K562 (cell line): Measurements from ENCODE around the gene SATB1. TPM values are rescaled to one million over a fixed set of nuclear protein-coding genes. Genes with fewer than 3 reads are reported as not detected.

Experiments
- ATAC-seq: fragments of 200-7000 bp; cut with Tn5 transposase; 3 replicates; pipeline ENCODE4 v1.9.1; 2020; ENCODE audit warnings: moderate library complexity
- BruUV-seq: library from RNA; stranded (reverse); fragments of 400-500 nt; replicated peaks from 2 replicates; lab custom pipeline; 2021; lab: Mats Ljungman, UMichigan
- CTCF ChIA-PET: fragments of 300-600 bp; formaldehyde crosslinking; extraction: SDS; loops from one replicate; lab custom pipeline; 2021; ENCODE audit warnings: low intra/inter-chr PET ratio; lab: Yijun Ruan, JAX
- POLR2A ChIA-PET: fragments of 300-600, 350-650 bp; sonication (Branson Sonifier 250); formaldehyde crosslinking; extraction: SDS; loops from one replicate; lab custom pipeline; 2021; ENCODE audit warnings: antibody characterized with exemption, inconsistent platforms; lab: Yijun Ruan, JAX
- DNase-seq, 4 experiments: peaks; one replicate each; pipeline versions ENCODE4 v3.0.0 to v3.0.0-alpha.2; 2011 to 2018; ENCODE audit warnings: low spot score in 3 of 4, mixed read lengths in 3 of 4; ENCODE audit errors: extremely low read depth in 1 of 4
- FAIRE-seq: peaks from 2 replicates; lab custom pipeline; 2011; peaks lifted over from hg19 to GRCh38; lab: Jason Lieb, UNC
- H2AFZ ChIP-seq: 2 replicates; pipeline ENCODE4 v1.6.0; 2011; ENCODE audit warnings: low read depth, low read length, control low read depth, inconsistent platforms
- H3K27ac ChIP-seq: fragments of 200-600 bp; 3 replicates; pipeline ENCODE4 v1.8.0; 2011; ENCODE audit warnings: low read depth, mild to moderate bottlenecking, control low read depth, inconsistent platforms, low read length, moderate library complexity, mixed read lengths; ENCODE audit errors: extremely low read depth
- H3K27me3 ChIP-seq, 2 experiments: fragments of 300-600 bp in 1 of 2; 2 replicates in 1 of 2; 3 replicates in 1 of 2; pipeline versions ENCODE4 v1.6.0 to v1.8.0; 2011; ENCODE audit warnings: inconsistent platforms in 2 of 2, low read length in 2 of 2, mild to moderate bottlenecking in 1 of 2, mixed read lengths in 1 of 2, moderate library complexity in 1 of 2; ENCODE audit not compliant: control insufficient read depth in 2 of 2, insufficient read depth in 2 of 2
- H3K36me3 ChIP-seq: fragments of 300-600 bp; 3 replicates; pipeline ENCODE4 v1.8.0; 2011; ENCODE audit warnings: mild to moderate bottlenecking, low read length, inconsistent platforms; ENCODE audit not compliant: control insufficient read depth, insufficient read depth
- H3K4me1 ChIP-seq, 2 experiments: fragments of 200-600 bp in 1 of 2; replicated peaks in 1 of 2; 2 replicates in 1 of 2; 3 replicates in 1 of 2; pipeline versions ENCODE4 v1.5.1 to v1.8.0; 2011; ENCODE audit warnings: inconsistent platforms in 2 of 2, low read length in 2 of 2, mild to moderate bottlenecking in 1 of 2, mixed read lengths in 1 of 2, moderate library complexity in 1 of 2; ENCODE audit not compliant: control insufficient read depth in 2 of 2, insufficient read depth in 2 of 2
- H3K4me2 ChIP-seq: 2 replicates; pipeline ENCODE4 v1.6.1; 2011; ENCODE audit warnings: low read length, control low read depth, inconsistent platforms, mixed read lengths; ENCODE audit not compliant: insufficient read depth
- H3K4me3 ChIP-seq: fragments of 200-600 bp; sonication (generic), shearing (Covaris generic); 2 replicates; pipeline ENCODE4 v1.5.1; 2016; ENCODE audit warnings: control low read depth, inconsistent platforms
- H3K79me2 ChIP-seq: fragments of 200-600 bp; 3 replicates; pipeline ENCODE4 v1.8.0; 2011; ENCODE audit warnings: low read length, inconsistent platforms; ENCODE audit not compliant: control insufficient read depth, insufficient read depth
- H3K9ac ChIP-seq, 2 experiments: 2 replicates each; pipeline versions ENCODE4 v1.6.0 to v1.6.1; 2011; ENCODE audit warnings: low read depth in 2 of 2, low read length in 2 of 2, control low read depth in 1 of 2, inconsistent platforms in 1 of 2, mild to moderate bottlenecking in 1 of 2, mixed read lengths in 1 of 2; ENCODE audit not compliant: insufficient read depth in 1 of 2
- H3K9me1 ChIP-seq: one replicate; pipeline ENCODE4 v1.6.0; 2011; ENCODE audit warnings: inconsistent platforms, mild to moderate bottlenecking, low read length, moderate library complexity; ENCODE audit not compliant: control insufficient read depth, insufficient read depth
- H3K9me3 ChIP-seq: replicated peaks from 2 replicates; pipeline ENCODE4 v1.5.1; 2011; ENCODE audit warnings: low read depth, low read length, inconsistent platforms; ENCODE audit not compliant: control insufficient read depth, insufficient read depth
- H4K20me1 ChIP-seq: replicated peaks from 2 replicates; pipeline ENCODE4 v1.6.1; 2011; ENCODE audit warnings: low read length, inconsistent platforms, mixed read lengths; ENCODE audit not compliant: control insufficient read depth, insufficient read depth
- ARID3A ChIP-seq: IDR thresholded peaks from 2 replicates; pipeline ENCODE4 v1.6.1; 2012; ENCODE audit warnings: low read depth, low read length, improper control_type of control experiment, borderline replicate concordance
- BHLHE40 ChIP-seq: IDR thresholded peaks from 2 replicates; pipeline ENCODE4 v1.6.1; 2011; ENCODE audit warnings: low read length, improper control_type of control experiment
- CREB5 ChIP-seq: fragments of 250-450 bp; sonication (Bioruptor Pico); IDR thresholded peaks from 2 replicates; pipeline ENCODE4 v1.5.0; 2020; ENCODE audit warnings: mild to moderate bottlenecking
- MNT ChIP-seq, 2 experiments: fragments of 450-650 bp; conservative IDR thresholded peaks; 2 replicates each; pipeline ENCODE4 v1.6.1; 2017; ENCODE audit warnings: mild to moderate bottlenecking in 2 of 2, moderate library complexity in 2 of 2
- MYC ChIP-seq, 2 experiments: fragments of 250-450 bp in 1 of 2; sonication (Bioruptor Pico) in 1 of 2; IDR thresholded peaks; 2 replicates each; pipeline versions ENCODE4 v1.5.1 to v1.6.1; 2012 to 2021; ENCODE audit warnings: low read depth in 2 of 2, borderline replicate concordance in 1 of 2, improper control_type of control experiment in 1 of 2, low read length in 1 of 2, mild to moderate bottlenecking in 1 of 2, moderate library complexity in 1 of 2
- PHF21A ChIP-seq: fragments of 450-650 bp; IDR thresholded peaks from 2 replicates; pipeline ENCODE4 v1.6.1; 2017; ENCODE audit warnings: low read depth, borderline replicate concordance
- PHF8 ChIP-seq: fragments of 200-600 bp; sonication (generic); IDR thresholded peaks from 2 replicates; pipeline ENCODE4 v1.6.1; 2012; ENCODE audit warnings: mixed run types, mild to moderate bottlenecking, inconsistent platforms, low read length, moderate library complexity, borderline replicate concordance
- RBFOX2 ChIP-seq: fragments of 200-400 bp; formaldehyde crosslinking; IDR thresholded peaks from 2 replicates; pipeline ENCODE4 v1.6.1; 2017; ENCODE audit warnings: low read depth, mild to moderate bottlenecking, low read length, moderate library complexity
- TEAD2 ChIP-seq: fragments of 450-650 bp; IDR thresholded peaks from 2 replicates; pipeline ENCODE4 v1.6.1; 2016; ENCODE audit warnings: missing genetic modification characterization, control low read depth, missing compliant biosample characterization
- TFE3 ChIP-seq: fragments of 450-650 bp; formaldehyde crosslinking; IDR thresholded peaks from 2 replicates; pipeline ENCODE4 v1.4.0; 2020; ENCODE audit warnings: mild to moderate bottlenecking, mixed read lengths
- U2AF2 ChIP-seq: fragments of 200-400 bp; formaldehyde crosslinking; optimal IDR thresholded peaks from 2 replicates; pipeline ENCODE3; 2017; ENCODE audit warnings: low read depth, mild to moderate bottlenecking, low read length
- ZNF197 ChIP-seq: fragments of 200-800 bp; sonication (Bioruptor generic); IDR thresholded peaks from 2 replicates; pipeline ENCODE4 v1.6.1; 2016; ENCODE audit warnings: low read depth, missing genetic modification characterization, missing compliant biosample characterization
- ZNF24 ChIP-seq: fragments of 450-650 bp; IDR thresholded peaks from 2 replicates; pipeline ENCODE4 v1.6.1; 2016
- ZNF75A ChIP-seq: fragments of 450-650 bp; formaldehyde crosslinking; IDR thresholded peaks from 2 replicates; pipeline ENCODE4 v1.4.0; 2020; ENCODE audit warnings: mild to moderate bottlenecking
- WGBS: fragments of 100-300 bp; shearing (Covaris generic); methylation state at CpG from one replicate; pipeline ENCODE4 v1.1.6; 2016; ENCODE audit warnings: low coverage, mixed read lengths; ENCODE audit not compliant: insufficient coverage; ENCODE audit errors: missing lambda C conversion rate; 5-methylcytosine and 5-hydroxymethylcytosine counted together
- in situ Hi-C: fragments of 300-500 bp; cut with MboI; formaldehyde crosslinking; loops from 4 replicates; pipeline ENCODE4 v1.15.0; 2018; ENCODE audit warnings: inconsistent platforms, mixed read lengths
- intact Hi-C: fragments of 100-400 bp; cut with micrococcal nuclease; formaldehyde crosslinking; loops from 2 replicates; pipeline ENCODE4 v1.14.2; 2022
- polyA plus RNA-seq, 8 experiments: library from polyadenylated mRNA; depleted of rRNA in 4 of 8; stranded (reverse) in 5 of 8; unstranded in 3 of 8; fragments of >200 nt; fragmentation: Nextera tagmentation in 2 of 8; fragmentation: Illumina TruSeq in 1 of 8; extraction: Ambion mirVana in 2 of 8; extraction: Trizol in 1 of 8; gene quantifications; 2 replicates each; pipeline versions ENCODE4 v1.2.1 to v1.2.3, GENCODE V29; 2011 to 2014; ENCODE audit warnings: inconsistent platforms in 1 of 8, missing spikeins in 1 of 8
- total RNA-seq, 7 experiments: library from RNA; depleted of rRNA in 6 of 7; stranded (reverse); fragments of >200 nt in 6 of 7; fragmentation: Illumina TruSeq in 2 of 7; extraction: Trizol in 2 of 7; gene quantifications; 2 replicates each; pipeline versions ENCODE4 v1.2.1 to v1.2.3, GENCODE V29; 2011 to 2021; ENCODE audit warnings: low replicate concordance in 1 of 7

The SATB1 gene
- total and polyA plus RNA-seq, 9 of the 15 experiments (the other 6 are each of a cell fraction or from before 2014, with no cell fraction given): 0.03 to 2.5 (median 0.15) TPM; not detected in 1

DNA sequence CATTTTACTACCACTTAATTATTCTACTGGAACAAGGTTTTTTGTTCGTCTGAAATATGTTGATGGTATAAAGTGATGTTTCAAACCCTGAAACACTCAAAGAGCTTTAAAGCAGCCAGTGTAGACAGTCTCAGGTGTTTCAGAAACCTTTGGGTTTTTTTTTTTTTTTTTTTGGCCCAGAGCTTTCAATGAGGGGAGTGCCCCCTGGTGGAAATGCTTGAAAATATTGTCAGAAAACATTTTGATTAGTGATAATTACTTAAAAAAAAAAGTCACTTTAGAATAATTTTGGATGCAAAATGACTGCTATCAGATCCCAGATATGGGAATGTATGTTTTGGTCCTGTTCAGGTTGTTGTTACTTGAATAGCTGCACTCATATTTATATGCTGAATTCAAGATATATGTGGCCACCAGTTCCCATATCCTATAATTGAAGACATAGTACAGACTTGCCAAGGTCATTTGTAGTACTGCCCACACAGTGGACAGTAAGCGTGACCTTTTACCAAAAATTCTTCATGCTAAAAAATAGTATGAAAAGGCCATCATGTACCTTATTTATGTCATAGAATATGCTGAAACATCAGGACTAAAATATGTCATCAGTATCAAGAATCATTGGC is 35.9 kb downstream of the SATB1 start (continued):
- TF ChIP-seq ZNF75A (CRISPR knock-in tag) (no peak), ZNF24 (no peak), PHF8 (no peak), PHF21A (no peak), ARID3A (no peak), RBFOX2 (no peak), BHLHE40 (no peak), TEAD2 (no peak), ZNF197 (no peak)
- TF ChIP-seq, all 486 proteins: peak for 3

- H3K79me2 ChIP-seq: no peaks in the 10 kb centered on the region
- H3K9me1 ChIP-seq: no peaks in the 10 kb centered on the region
- ChIA-PET CTCF (no interaction called here), POLR2A (no interaction called here)
- H3K27ac ChIP-seq: no peak overlapping the region
- intact Hi-C loops (loop anchor here (5.0 kb wide), 1 partner anchor 1134 kb away; no protein-coding TSS in a partner anchor), in situ Hi-C loops (no loop called here)
- H3K27me3 ChIP-seq: no peaks in the 10 kb centered on the region
- under 1% methylated on average over 9 of the region's 9 CpGs for WGBS
- no peaks in the 10 kb centered on the region for H3K4me1 ChIP-seq
- H3K9me3 ChIP-seq: no peaks in the 10 kb centered on the region
- FAIRE-seq: no peak
- no peak overlapping the region for H3K9ac ChIP-seq
- H4K20me1 ChIP-seq: no peaks in the 10 kb centered on the region
- no peak overlapping the region for H2AFZ ChIP-seq
- no peak for DNase-seq
- no peak overlapping the region for H3K4me3 ChIP-seq
- H3K36me3 ChIP-seq: no peaks in the 10 kb centered on the region
- no peak overlapping the region for H3K4me2 ChIP-seq
- no peak for ATAC-seq
- BruUV-seq: no TSS peak
- TF ChIP-seq CREB5 (CRISPR knock-in tag): no peak
- no peak for TF ChIP-seq TFE3
- TF ChIP-seq MNT (conservative IDR thresholded peaks at IDR 0.05): no peak
- no peak for TF ChIP-seq U2AF2
- no peak for TF ChIP-seq MYC (IDR thresholded peaks at IDR 0.05; ENCODE audit: low read depth, low read length)
- TF ChIP-seq MYC (CRISPR knock-in tag; IDR thresholded peaks at IDR 0.05; ENCODE audit: borderline replicate concordance, low read depth): no peak
Measured at GRCh38 chr3:18386274-18386890, 38.8 kb downstream of the SATB1 start.
